GM23338 (cell line): ENCODE results near the gene CDHR3. TPM values are rescaled to one million over a fixed set of nuclear protein-coding genes. Genes with fewer than 3 reads are reported as not detected.

Source experiments
- ATAC-seq: fragments of 200-7000 bp; cut with Tn5 transposase; 3 replicates; pipeline ENCODE4 v1.9.1; 2020
- DNase-seq: peaks from one replicate; pipeline ENCODE4 v3.0.0-alpha.2; 2015; ENCODE audit warnings: low spot score
- H2AFZ ChIP-seq: fragments of 200-600 bp; sonication (generic); 2 replicates; pipeline ENCODE4 v1.8.0; 2016; ENCODE audit warnings: antibody characterized with exemption, mild to moderate bottlenecking, moderate library complexity
- H3F3A ChIP-seq: fragments of 200-600 bp; sonication (generic); replicated peaks from 2 replicates; pipeline ENCODE4 v1.8.0; 2017; ENCODE audit warnings: antibody characterized with exemption, mixed run types, low read depth
- H3K27ac ChIP-seq: fragments of 200-600 bp; sonication (generic); 2 replicates; pipeline ENCODE4 v1.6.1; 2016; ENCODE audit warnings: low read depth
- H3K27me3 ChIP-seq: fragments of 200-600 bp; sonication (generic); 2 replicates; pipeline ENCODE4 v1.8.0; 2016; ENCODE audit warnings: mild to moderate bottlenecking, mixed run types, moderate library complexity; ENCODE audit not compliant: insufficient read depth
- H3K36me3 ChIP-seq: fragments of 200-600 bp; sonication (generic); 2 replicates; pipeline ENCODE4 v1.8.0; 2016; ENCODE audit warnings: mild to moderate bottlenecking; ENCODE audit not compliant: insufficient read depth
- H3K4me1 ChIP-seq: fragments of 200-600 bp; sonication (generic); 2 replicates; pipeline ENCODE4 v1.8.0; 2016; ENCODE audit warnings: mild to moderate bottlenecking, moderate library complexity; ENCODE audit not compliant: insufficient read depth
- H3K4me2 ChIP-seq: fragments of 200-600 bp; sonication (generic); 2 replicates; pipeline ENCODE4 v1.7.1; 2017; ENCODE audit warnings: mixed run types
- H3K4me3 ChIP-seq: fragments of 200-600 bp; sonication (generic); 2 replicates; pipeline ENCODE4 v1.6.1; 2016; ENCODE audit warnings: mixed run types
- H3K79me2 ChIP-seq: fragments of 200-600 bp; sonication (generic); replicated peaks from 2 replicates; pipeline ENCODE4 v1.8.0; 2017; ENCODE audit warnings: mild to moderate bottlenecking; ENCODE audit not compliant: insufficient read depth
- H3K9me2 ChIP-seq: fragments of 200-600 bp; sonication (generic); 2 replicates; pipeline ENCODE4 v1.8.0; 2017; ENCODE audit not compliant: insufficient read depth
- H4K20me1 ChIP-seq: fragments of 200-600 bp; sonication (generic); replicated peaks from 2 replicates; pipeline ENCODE4 v1.8.0; 2017; ENCODE audit warnings: mild to moderate bottlenecking; ENCODE audit not compliant: insufficient read depth
- H3K27ac Mint-ChIP-seq: 2 replicates; pipeline ENCODE4 v1.8.0; 2020; ENCODE audit warnings: inconsistent platforms, mild to moderate bottlenecking, moderate library complexity, mixed read lengths
- H3K27me3 Mint-ChIP-seq: 3 replicates; pipeline ENCODE4 v1.8.0; 2022; ENCODE audit warnings: low read depth, mild to moderate bottlenecking, moderate library complexity, mixed read lengths, inconsistent platforms; ENCODE audit not compliant: insufficient read depth, poor library complexity
- H3K36me3 Mint-ChIP-seq: 3 replicates; pipeline ENCODE4 v1.8.0; 2021; ENCODE audit warnings: low read depth, mild to moderate bottlenecking, inconsistent platforms, moderate library complexity, mixed read lengths
- H3K4me1 Mint-ChIP-seq: 3 replicates; pipeline ENCODE4 v1.8.0; 2020; ENCODE audit warnings: mild to moderate bottlenecking, inconsistent platforms, mixed read lengths
- H3K4me3 Mint-ChIP-seq: 3 replicates; pipeline ENCODE4 v1.8.0; 2021; ENCODE audit warnings: moderate library complexity, mild to moderate bottlenecking, inconsistent platforms, mixed read lengths
- H3K9me3 Mint-ChIP-seq: 3 replicates; pipeline ENCODE4 v1.8.0; 2020; ENCODE audit warnings: moderate library complexity, mild to moderate bottlenecking, inconsistent platforms, mixed read lengths
- CREB1 ChIP-seq: fragments of 250-450 bp; sonication (Bioruptor Pico); IDR thresholded peaks from 2 replicates; pipeline ENCODE4 v1.5.0; 2020; ENCODE audit warnings: low read depth, mild to moderate bottlenecking, moderate library complexity
- EZH2 ChIP-seq: fragments of 200-600 bp; sonication (generic); IDR thresholded peaks from one replicate; pipeline ENCODE4 v1.8.0; 2017; ENCODE audit warnings: antibody characterized with exemption, mild to moderate bottlenecking, low read depth; ENCODE audit not compliant: unreplicated experiment
- EZH2phosphoT487 ChIP-seq: fragments of 200-600 bp; sonication (generic); IDR thresholded peaks from one replicate; pipeline ENCODE4 v1.8.1; 2018; ENCODE audit warnings: antibody characterized with exemption; ENCODE audit not compliant: unreplicated experiment
- JUNB ChIP-seq: IDR thresholded peaks from one replicate; pipeline ENCODE4 v1.6.1; 2016; ENCODE audit warnings: antibody characterized with exemption; ENCODE audit not compliant: unreplicated experiment
- NANOG ChIP-seq: IDR thresholded peaks from 2 replicates; pipeline ENCODE4 v1.6.1; 2016; ENCODE audit warnings: antibody characterized with exemption, borderline replicate concordance
- POLR2AphosphoS5 ChIP-seq: IDR thresholded peaks from 2 replicates; pipeline ENCODE4 v1.6.1; 2016; ENCODE audit warnings: antibody characterized with exemption, low read depth
- REST ChIP-seq: IDR thresholded peaks from one replicate; pipeline ENCODE4 v1.6.1; 2018; ENCODE audit warnings: antibody characterized with exemption; ENCODE audit not compliant: unreplicated experiment
- STAT1 ChIP-seq: IDR thresholded peaks from one replicate; pipeline ENCODE4 v1.6.1; 2016; ENCODE audit warnings: antibody characterized with exemption; ENCODE audit not compliant: unreplicated experiment
- ZNF114 ChIP-seq: fragments of 250-450 bp; sonication (Bioruptor Pico); IDR thresholded peaks from 2 replicates; pipeline ENCODE4 v1.5.0; 2020; ENCODE audit warnings: mild to moderate bottlenecking, moderate library complexity
- ZNF331 ChIP-seq: fragments of 250-450 bp; sonication (Bioruptor Pico); IDR thresholded peaks from 2 replicates; pipeline ENCODE4 v1.5.0; 2020; ENCODE audit warnings: low read depth, mild to moderate bottlenecking, moderate library complexity
- ZNF462 ChIP-seq: fragments of 250-450 bp; sonication (Bioruptor Pico); IDR thresholded peaks from 2 replicates; pipeline ENCODE4 v1.5.0; 2020; ENCODE audit warnings: mild to moderate bottlenecking, moderate library complexity
- polyA plus RNA-seq: library from polyadenylated mRNA; unstranded; fragments of >200 nt; fragmentation: Nextera tagmentation; extraction: Ambion mirVana; gene quantifications from 2 replicates; pipeline ENCODE4 v1.2.1, GENCODE V29; 2016
- total RNA-seq: library from RNA; depleted of rRNA; stranded (reverse); fragments of >200 nt; shearing (Covaris generic); gene quantifications from 2 replicates; pipeline ENCODE4 v1.2.3, GENCODE V29; 2014
- TF ChIP-seq, protein P1 (sequence below), 2 experiments: fragments of 200-600 bp in 1 of 2; sonication (generic) in 1 of 2; conservative IDR thresholded peaks; 2 replicates each; pipeline versions ENCODE4 v1.5.1 to v1.6.1; 2016 to 2017; ENCODE audit warnings: antibody characterized with exemption in 2 of 2, low read depth in 2 of 2, mild to moderate bottlenecking in 2 of 2, moderate library complexity in 1 of 2

The CDHR3 gene
- total and polyA plus RNA-seq, 2 experiments from 2014 or later = 5.1 to 12.2 TPM

- TF ChIP-seq, protein P1, sequence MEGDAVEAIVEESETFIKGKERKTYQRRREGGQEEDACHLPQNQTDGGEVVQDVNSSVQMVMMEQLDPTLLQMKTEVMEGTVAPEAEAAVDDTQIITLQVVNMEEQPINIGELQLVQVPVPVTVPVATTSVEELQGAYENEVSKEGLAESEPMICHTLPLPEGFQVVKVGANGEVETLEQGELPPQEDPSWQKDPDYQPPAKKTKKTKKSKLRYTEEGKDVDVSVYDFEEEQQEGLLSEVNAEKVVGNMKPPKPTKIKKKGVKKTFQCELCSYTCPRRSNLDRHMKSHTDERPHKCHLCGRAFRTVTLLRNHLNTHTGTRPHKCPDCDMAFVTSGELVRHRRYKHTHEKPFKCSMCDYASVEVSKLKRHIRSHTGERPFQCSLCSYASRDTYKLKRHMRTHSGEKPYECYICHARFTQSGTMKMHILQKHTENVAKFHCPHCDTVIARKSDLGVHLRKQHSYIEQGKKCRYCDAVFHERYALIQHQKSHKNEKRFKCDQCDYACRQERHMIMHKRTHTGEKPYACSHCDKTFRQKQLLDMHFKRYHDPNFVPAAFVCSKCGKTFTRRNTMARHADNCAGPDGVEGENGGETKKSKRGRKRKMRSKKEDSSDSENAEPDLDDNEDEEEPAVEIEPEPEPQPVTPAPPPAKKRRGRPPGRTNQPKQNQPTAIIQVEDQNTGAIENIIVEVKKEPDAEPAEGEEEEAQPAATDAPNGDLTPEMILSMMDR (conservative IDR thresholded peaks at IDR 0.05; ENCODE audit: low read depth in 2 of 2) = no peak
Observed at GRCh38 chr7:106035568-106035967, 72.5 kb downstream of the CDHR3 start (continued).

- Histone ChIP-seq H3K79me2 (no peaks in the 10 kb centered on the region), H3K4me3 (no peak overlapping the region), H3F3A (no peaks in the 10 kb centered on the region), H3K9me2 (no peaks in the 10 kb centered on the region), H3K4me1 (peaks cover 14% of the 10 kb centered on the region), H3K36me3 (no peaks in the 10 kb centered on the region), H3K27ac (no peak overlapping the region), H3K27me3 (no peaks in the 10 kb centered on the region), H2AFZ (no peak overlapping the region), H3K4me2 (no peak overlapping the region), H4K20me1 (no peaks in the 10 kb centered on the region)
- ATAC-seq = no peak
- Mint-ChIP-seq H3K27me3 (peaks cover 8% of the 10 kb centered on the region), H3K27ac (no peak overlapping the region), H3K36me3 (no peaks in the 10 kb centered on the region), H3K4me1 (peaks cover 15% of the 10 kb centered on the region), H3K9me3 (no peaks in the 10 kb centered on the region; the same call in 2 of the 3 replicates), H3K4me3 (no peak overlapping the region)
- no peak for DNase-seq
- TF ChIP-seq STAT1 = no peak
- no peak for TF ChIP-seq EZH2phosphoT487
- TF ChIP-seq POLR2AphosphoS5 = no peak
- no peak for TF ChIP-seq REST
- TF ChIP-seq JUNB = no peak
- no peak for TF ChIP-seq ZNF331 (CRISPR knock-in tag)
- TF ChIP-seq, protein P1 (conservative IDR thresholded peaks at IDR 0.05; ENCODE audit: low read depth in 2 of 2) = no peak
- TF ChIP-seq ZNF462 (CRISPR knock-in tag) = no peak
- TF ChIP-seq CREB1 (CRISPR knock-in tag) = no peak
- no peak for TF ChIP-seq ZNF114 (CRISPR knock-in tag)
- no peak for TF ChIP-seq EZH2
- TF ChIP-seq NANOG = no peak
Observed at GRCh38 chr7:106036004-106036403, 72.9 kb downstream of the CDHR3 start.
